Measurements from ENCODE around the gene ITPR2. TPM values are rescaled to one million over a fixed set of nuclear protein-coding genes. Genes with fewer than 3 reads are reported as not detected.

The ITPR2 gene
- total and polyA plus RNA-seq, 4 donors = 11.7 to 93.3 (median 35.4) TPM

DNA sequence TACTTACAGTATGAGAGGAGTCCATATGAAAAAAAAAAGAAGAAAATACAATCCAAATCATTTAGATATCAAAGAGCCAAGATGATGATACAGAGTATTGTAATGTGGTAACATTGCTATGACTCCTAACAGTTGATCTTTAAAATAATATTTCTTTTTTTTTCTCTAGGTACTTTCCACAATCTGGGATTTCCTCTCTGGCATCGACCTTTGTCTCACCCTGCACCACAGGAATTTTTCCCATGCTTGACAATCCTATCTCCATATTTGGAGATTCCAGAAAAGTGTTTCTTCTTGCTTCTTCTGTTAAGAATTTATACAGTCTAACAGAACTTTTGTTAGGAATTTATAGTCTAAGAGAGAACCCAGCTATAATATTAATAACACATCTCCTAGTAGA is 184.4 kb downstream of the ITPR2 start:
- Histone ChIP-seq H3K27me3 (ENCODE audit: control insufficient read depth in 4 of 4, insufficient read depth in 4 of 4, low read length in 3 of 4) (no peaks in the 10 kb centered on the region), H3K27ac (ENCODE audit: low read depth in 1 of 2, low read length in 2 of 2) (no peak overlapping the region), H3K9ac (ENCODE audit: low read depth in 1 of 2, low read length in 2 of 2) (no peak overlapping the region), H3K4me1 (ENCODE audit: control insufficient read depth in 4 of 4, insufficient read depth in 4 of 4, low read length in 3 of 4) (peaks cover 0 to 17% (median 10%) of the 10 kb centered on the region in 4 donors), H3K36me3 (ENCODE audit: control insufficient read depth in 4 of 4, insufficient read depth in 3 of 4, low read depth in 1 of 4, low read length in 3 of 4) (peaks cover 6 to 30% (median 23%) of the 10 kb centered on the region in 4 donors), H3K9me3 (ENCODE audit: control insufficient read depth in 4 of 4, low read length in 3 of 4) (no peaks in the 10 kb centered on the region), H3K4me3 (ENCODE audit: low read depth in 1 of 3, low read length in 3 of 3) (no peak overlapping the region)
- no peak for TF ChIP-seq JUND (IDR thresholded peaks at IDR 0.05)
- TF ChIP-seq, protein P1, sequence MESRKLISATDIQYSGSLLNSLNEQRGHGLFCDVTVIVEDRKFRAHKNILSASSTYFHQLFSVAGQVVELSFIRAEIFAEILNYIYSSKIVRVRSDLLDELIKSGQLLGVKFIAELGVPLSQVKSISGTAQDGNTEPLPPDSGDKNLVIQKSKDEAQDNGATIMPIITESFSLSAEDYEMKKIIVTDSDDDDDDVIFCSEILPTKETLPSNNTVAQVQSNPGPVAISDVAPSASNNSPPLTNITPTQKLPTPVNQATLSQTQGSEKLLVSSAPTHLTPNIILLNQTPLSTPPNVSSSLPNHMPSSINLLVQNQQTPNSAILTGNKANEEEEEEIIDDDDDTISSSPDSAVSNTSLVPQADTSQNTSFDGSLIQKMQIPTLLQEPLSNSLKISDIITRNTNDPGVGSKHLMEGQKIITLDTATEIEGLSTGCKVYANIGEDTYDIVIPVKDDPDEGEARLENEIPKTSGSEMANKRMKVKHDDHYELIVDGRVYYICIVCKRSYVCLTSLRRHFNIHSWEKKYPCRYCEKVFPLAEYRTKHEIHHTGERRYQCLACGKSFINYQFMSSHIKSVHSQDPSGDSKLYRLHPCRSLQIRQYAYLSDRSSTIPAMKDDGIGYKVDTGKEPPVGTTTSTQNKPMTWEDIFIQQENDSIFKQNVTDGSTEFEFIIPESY (IDR thresholded peaks at IDR 0.05) = no peak
- 19% methylated on average over 1 of the region's 1 CpG for WGBS
- no peak for DNase-seq (ENCODE audit: low spot score)

DNA sequence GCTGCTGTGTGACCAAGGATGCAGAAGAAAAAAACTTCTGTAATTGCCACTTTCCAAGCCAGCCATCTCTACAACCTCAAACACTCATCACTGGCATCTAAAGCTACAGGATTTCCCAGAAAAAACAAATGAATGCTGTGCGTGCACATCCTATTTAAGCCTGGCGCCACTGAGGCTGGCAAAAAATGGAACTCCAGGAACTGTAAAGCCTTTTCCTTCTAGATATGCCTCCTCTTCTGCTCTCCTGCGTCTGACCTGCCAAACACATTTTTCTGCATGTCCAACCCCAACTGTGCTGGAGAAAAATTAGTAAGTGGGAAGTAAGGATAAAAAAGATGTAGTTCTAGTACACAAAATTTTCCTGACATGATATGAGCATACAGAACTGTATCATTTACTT is 184.9 kb downstream of the ITPR2 start:
- TF ChIP-seq, protein P2, sequence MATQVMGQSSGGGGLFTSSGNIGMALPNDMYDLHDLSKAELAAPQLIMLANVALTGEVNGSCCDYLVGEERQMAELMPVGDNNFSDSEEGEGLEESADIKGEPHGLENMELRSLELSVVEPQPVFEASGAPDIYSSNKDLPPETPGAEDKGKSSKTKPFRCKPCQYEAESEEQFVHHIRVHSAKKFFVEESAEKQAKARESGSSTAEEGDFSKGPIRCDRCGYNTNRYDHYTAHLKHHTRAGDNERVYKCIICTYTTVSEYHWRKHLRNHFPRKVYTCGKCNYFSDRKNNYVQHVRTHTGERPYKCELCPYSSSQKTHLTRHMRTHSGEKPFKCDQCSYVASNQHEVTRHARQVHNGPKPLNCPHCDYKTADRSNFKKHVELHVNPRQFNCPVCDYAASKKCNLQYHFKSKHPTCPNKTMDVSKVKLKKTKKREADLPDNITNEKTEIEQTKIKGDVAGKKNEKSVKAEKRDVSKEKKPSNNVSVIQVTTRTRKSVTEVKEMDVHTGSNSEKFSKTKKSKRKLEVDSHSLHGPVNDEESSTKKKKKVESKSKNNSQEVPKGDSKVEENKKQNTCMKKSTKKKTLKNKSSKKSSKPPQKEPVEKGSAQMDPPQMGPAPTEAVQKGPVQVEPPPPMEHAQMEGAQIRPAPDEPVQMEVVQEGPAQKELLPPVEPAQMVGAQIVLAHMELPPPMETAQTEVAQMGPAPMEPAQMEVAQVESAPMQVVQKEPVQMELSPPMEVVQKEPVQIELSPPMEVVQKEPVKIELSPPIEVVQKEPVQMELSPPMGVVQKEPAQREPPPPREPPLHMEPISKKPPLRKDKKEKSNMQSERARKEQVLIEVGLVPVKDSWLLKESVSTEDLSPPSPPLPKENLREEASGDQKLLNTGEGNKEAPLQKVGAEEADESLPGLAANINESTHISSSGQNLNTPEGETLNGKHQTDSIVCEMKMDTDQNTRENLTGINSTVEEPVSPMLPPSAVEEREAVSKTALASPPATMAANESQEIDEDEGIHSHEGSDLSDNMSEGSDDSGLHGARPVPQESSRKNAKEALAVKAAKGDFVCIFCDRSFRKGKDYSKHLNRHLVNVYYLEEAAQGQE (IDR thresholded peaks at IDR 0.05) = no peak
- TF ChIP-seq FOXA2 (IDR thresholded peaks at IDR 0.05) = no peak
- no peak for TF ChIP-seq RXRA (IDR thresholded peaks at IDR 0.05)
- no peak for TF ChIP-seq SP1 (IDR thresholded peaks at IDR 0.05)
- TF ChIP-seq, protein P1 (IDR thresholded peaks at IDR 0.05) = no peak
- TF ChIP-seq YY1 (IDR thresholded peaks at IDR 0.05) = no peak
- no peak for TF ChIP-seq EGR1 (IDR thresholded peaks at IDR 0.05; ENCODE audit: low read depth in 2 of 2)
- TF ChIP-seq, protein P3, sequence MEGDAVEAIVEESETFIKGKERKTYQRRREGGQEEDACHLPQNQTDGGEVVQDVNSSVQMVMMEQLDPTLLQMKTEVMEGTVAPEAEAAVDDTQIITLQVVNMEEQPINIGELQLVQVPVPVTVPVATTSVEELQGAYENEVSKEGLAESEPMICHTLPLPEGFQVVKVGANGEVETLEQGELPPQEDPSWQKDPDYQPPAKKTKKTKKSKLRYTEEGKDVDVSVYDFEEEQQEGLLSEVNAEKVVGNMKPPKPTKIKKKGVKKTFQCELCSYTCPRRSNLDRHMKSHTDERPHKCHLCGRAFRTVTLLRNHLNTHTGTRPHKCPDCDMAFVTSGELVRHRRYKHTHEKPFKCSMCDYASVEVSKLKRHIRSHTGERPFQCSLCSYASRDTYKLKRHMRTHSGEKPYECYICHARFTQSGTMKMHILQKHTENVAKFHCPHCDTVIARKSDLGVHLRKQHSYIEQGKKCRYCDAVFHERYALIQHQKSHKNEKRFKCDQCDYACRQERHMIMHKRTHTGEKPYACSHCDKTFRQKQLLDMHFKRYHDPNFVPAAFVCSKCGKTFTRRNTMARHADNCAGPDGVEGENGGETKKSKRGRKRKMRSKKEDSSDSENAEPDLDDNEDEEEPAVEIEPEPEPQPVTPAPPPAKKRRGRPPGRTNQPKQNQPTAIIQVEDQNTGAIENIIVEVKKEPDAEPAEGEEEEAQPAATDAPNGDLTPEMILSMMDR (IDR thresholded peaks at IDR 0.05; ENCODE audit: low read depth, low read length, missing input control) = no peak
- no peak for TF ChIP-seq JUND (IDR thresholded peaks at IDR 0.05)
- TF ChIP-seq TAF1 (conservative IDR thresholded peaks at IDR 0.05) = no peak
- TF ChIP-seq, protein P4, sequence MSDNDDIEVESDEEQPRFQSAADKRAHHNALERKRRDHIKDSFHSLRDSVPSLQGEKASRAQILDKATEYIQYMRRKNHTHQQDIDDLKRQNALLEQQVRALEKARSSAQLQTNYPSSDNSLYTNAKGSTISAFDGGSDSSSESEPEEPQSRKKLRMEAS (IDR thresholded peaks at IDR 0.05) = no peak
- TF ChIP-seq RAD21 (IDR thresholded peaks at IDR 0.05) = no peak
- TF ChIP-seq GABPA (IDR thresholded peaks at IDR 0.05 in 1 of 2, conservative IDR thresholded peaks at IDR 0.05 in 1 of 2) = no peak
- TF ChIP-seq NR2F2 (IDR thresholded peaks at IDR 0.05) = no peak
- no peak for TF ChIP-seq HNF4A (conservative IDR thresholded peaks at IDR 0.05)
- TF ChIP-seq HNF4G (IDR thresholded peaks at IDR 0.05) = no peak
- Histone ChIP-seq H3K4me3 (ENCODE audit: low read depth in 1 of 3, low read length in 3 of 3) (no peak overlapping the region), H3K9me3 (ENCODE audit: control insufficient read depth in 4 of 4, low read length in 3 of 4) (no peaks in the 10 kb centered on the region), H3K9ac (ENCODE audit: low read depth in 1 of 2, low read length in 2 of 2) (no peak overlapping the region), H3K4me1 (ENCODE audit: control insufficient read depth in 4 of 4, insufficient read depth in 4 of 4, low read length in 3 of 4) (peaks cover 0 to 17% (median 10%) of the 10 kb centered on the region in 4 donors), H3K27me3 (ENCODE audit: control insufficient read depth in 4 of 4, insufficient read depth in 4 of 4, low read length in 3 of 4) (no peaks in the 10 kb centered on the region), H3K36me3 (ENCODE audit: control insufficient read depth in 4 of 4, insufficient read depth in 3 of 4, low read depth in 1 of 4, low read length in 3 of 4) (peaks cover 5 to 25% (median 20%) of the 10 kb centered on the region in 4 donors), H3K27ac (ENCODE audit: low read depth in 1 of 2, low read length in 2 of 2) (no peak overlapping the region)
- DNase-seq (ENCODE audit: low spot score) = no peak
- WGBS = 89% methylated on average over 3 of the region's 3 CpGs
